IPS-15b (cell line): Measurements from ENCODE around the gene GMPPB.

Experiments
- H3K27me3 ChIP-seq: one replicate; pipeline ENCODE4 v1.6.1; 2013; ENCODE audit warnings: low read length; ENCODE audit not compliant: control insufficient read depth, insufficient read depth
- H3K36me3 ChIP-seq: one replicate; pipeline ENCODE4 v1.6.1; 2013; ENCODE audit warnings: low read length; ENCODE audit not compliant: control insufficient read depth, insufficient read depth
- H3K4me1 ChIP-seq: one replicate; pipeline ENCODE4 v1.6.1; 2013; ENCODE audit warnings: mild to moderate bottlenecking, low read length; ENCODE audit not compliant: control insufficient read depth, insufficient read depth
- H3K4me3 ChIP-seq: one replicate; pipeline ENCODE4 v1.5.1; 2013; ENCODE audit warnings: low read depth, low read length
- H3K9ac ChIP-seq: one replicate; pipeline ENCODE4 v1.6.1; 2013; ENCODE audit warnings: low read depth, mild to moderate bottlenecking, low read length
- H3K9me3 ChIP-seq: one replicate; pipeline ENCODE4 v1.6.1; 2013; ENCODE audit warnings: mild to moderate bottlenecking, low read length; ENCODE audit not compliant: control insufficient read depth, insufficient read depth

Gene GMPPB

GRCh38 chr3:49727154-49727923 is 3.6 kb upstream of the GMPPB start:
- no peak overlapping the region for H3K9ac ChIP-seq
- peaks cover 29% of the 10 kb centered on the region for H3K36me3 ChIP-seq
- H3K4me3 ChIP-seq = no peak overlapping the region
- no peaks in the 10 kb centered on the region for H3K9me3 ChIP-seq
- H3K4me1 ChIP-seq = peaks cover 2% of the 10 kb centered on the region
- no peaks in the 10 kb centered on the region for H3K27me3 ChIP-seq

- Histone ChIP-seq H3K9me3 (no peaks in the 10 kb centered on the region), H3K4me1 (peaks cover 2% of the 10 kb centered on the region), H3K4me3 (no peak overlapping the region), H3K27me3 (no peaks in the 10 kb centered on the region), H3K9ac (no peak overlapping the region), H3K36me3 (peaks cover 37% of the 10 kb centered on the region)
Observed at GRCh38 chr3:49725906-49726681, 2.3 kb upstream of the GMPPB start.

- H3K4me3 ChIP-seq = peak overlapping the region; percentile 66
- H3K36me3 ChIP-seq = peaks cover 42% of the 10 kb centered on the region
- H3K9ac ChIP-seq = peak overlapping the region; percentile 71
- no peaks in the 10 kb centered on the region for H3K27me3 ChIP-seq
- no peaks in the 10 kb centered on the region for H3K9me3 ChIP-seq
- H3K4me1 ChIP-seq = peaks cover 2% of the 10 kb centered on the region
Observed at GRCh38 chr3:49724586-49724985, 835 bp upstream of the GMPPB start.

GRCh38 chr3:49723296-49723627 is 489 bp downstream of the GMPPB start:
- H3K4me1 ChIP-seq = peaks cover 2% of the 10 kb centered on the region

GRCh38 chr3:49722896-49723295 is 855 bp downstream of the GMPPB start:
- peaks cover 38% of the 10 kb centered on the region for H3K36me3 ChIP-seq
- H3K4me1 ChIP-seq = peaks cover 2% of the 10 kb centered on the region
- peak overlapping the region; percentile 91 for H3K9ac ChIP-seq
- no peaks in the 10 kb centered on the region for H3K9me3 ChIP-seq
- H3K4me3 ChIP-seq = peak overlapping the region; percentile 96
- H3K27me3 ChIP-seq = no peaks in the 10 kb centered on the region

More at GRCh38 chr3:49723296-49723627, 489 bp downstream of the GMPPB start:
- Histone ChIP-seq H3K27me3 (no peaks in the 10 kb centered on the region), H3K36me3 (peaks cover 42% of the 10 kb centered on the region), H3K9me3 (no peaks in the 10 kb centered on the region), H3K4me3 (peak overlapping the region; percentile 96), H3K9ac (peak overlapping the region; percentile 91)

GRCh38 chr3:49721896-49722781 is 1.6 kb downstream of the GMPPB start:
- H3K9me3 ChIP-seq = no peaks in the 10 kb centered on the region
- H3K4me1 ChIP-seq = peaks cover 2% of the 10 kb centered on the region
- peaks cover 34% of the 10 kb centered on the region for H3K36me3 ChIP-seq
- no peaks in the 10 kb centered on the region for H3K27me3 ChIP-seq
- H3K4me3 ChIP-seq = peak overlapping the region; percentile 96
- no peak overlapping the region for H3K9ac ChIP-seq

- H3K9ac ChIP-seq = no peak overlapping the region
- no peak overlapping the region for H3K4me3 ChIP-seq
- peaks cover 30% of the 10 kb centered on the region for H3K36me3 ChIP-seq
- H3K27me3 ChIP-seq = no peaks in the 10 kb centered on the region
- H3K4me1 ChIP-seq = peaks cover 2% of the 10 kb centered on the region
- no peaks in the 10 kb centered on the region for H3K9me3 ChIP-seq
Observed at GRCh38 chr3:49721596-49721895, 2.2 kb downstream of the GMPPB start.

- H3K9me3 ChIP-seq = no peaks in the 10 kb centered on the region
- no peak overlapping the region for H3K9ac ChIP-seq
- H3K36me3 ChIP-seq = peaks cover 32% of the 10 kb centered on the region
- no peak overlapping the region for H3K4me3 ChIP-seq
- H3K27me3 ChIP-seq = no peaks in the 10 kb centered on the region
- H3K4me1 ChIP-seq = peaks cover 2% of the 10 kb centered on the region
Observed at GRCh38 chr3:49720855-49721595, 2.7 kb downstream of the GMPPB start.

- Histone ChIP-seq H3K4me1 (peaks cover 2% of the 10 kb centered on the region), H3K36me3 (peaks cover 32% of the 10 kb centered on the region), H3K9me3 (no peaks in the 10 kb centered on the region), H3K4me3 (peak within 1 kb of the TSS; percentile 81), H3K27me3 (no peaks in the 10 kb centered on the region), H3K9ac (peak within 1 kb of the TSS; percentile 83)
Observed at GRCh38 chr3:49719214-49719884, 4.4 kb downstream of the GMPPB start, which contains the start of gene AMIGO3. Gene AMIGO3, minus strand, starts transcription at chr3:49719684. Its CDS starts 219 bp downstream, at chr3:49719465.

GRCh38 chr3:49718858-49719213 is 4.9 kb downstream of the GMPPB start:
- Histone ChIP-seq H3K9ac (peak overlapping the region; percentile 83), H3K4me3 (peak overlapping the region; percentile 81), H3K4me1 (peaks cover 2% of the 10 kb centered on the region), H3K36me3 (peaks cover 33% of the 10 kb centered on the region), H3K9me3 (no peaks in the 10 kb centered on the region), H3K27me3 (no peaks in the 10 kb centered on the region)
